K562 (cell line): ENCODE results near the gene ITM2B. TPM values are rescaled to one million over a fixed set of nuclear protein-coding genes. Genes with fewer than 3 reads are reported as not detected.

Experiments
- ATAC-seq: fragments of 200-7000 bp; cut with Tn5 transposase; 3 replicates; pipeline ENCODE4 v1.9.1; 2020; ENCODE audit warnings: moderate library complexity
- BruUV-seq: library from RNA; stranded (reverse); fragments of 400-500 nt; replicated peaks from 2 replicates; lab custom pipeline; 2021; lab: Mats Ljungman, UMichigan
- CTCF ChIA-PET: fragments of 300-600 bp; formaldehyde crosslinking; extraction: SDS; loops from one replicate; lab custom pipeline; 2021; ENCODE audit warnings: low intra/inter-chr PET ratio; lab: Yijun Ruan, JAX
- POLR2A ChIA-PET: fragments of 300-600, 350-650 bp; sonication (Branson Sonifier 250); formaldehyde crosslinking; extraction: SDS; loops from one replicate; lab custom pipeline; 2021; ENCODE audit warnings: antibody characterized with exemption, inconsistent platforms; lab: Yijun Ruan, JAX
- DNase-seq, 4 experiments: peaks; one replicate each; pipeline versions ENCODE4 v3.0.0 to v3.0.0-alpha.2; 2011 to 2018; ENCODE audit warnings: low spot score in 3 of 4, mixed read lengths in 3 of 4; ENCODE audit errors: extremely low read depth in 1 of 4
- FAIRE-seq: peaks from 2 replicates; lab custom pipeline; 2011; peaks lifted over from hg19 to GRCh38; lab: Jason Lieb, UNC
- H2AFZ ChIP-seq: 2 replicates; pipeline ENCODE4 v1.6.0; 2011; ENCODE audit warnings: low read depth, low read length, control low read depth, inconsistent platforms
- H3K27ac ChIP-seq: fragments of 200-600 bp; 3 replicates; pipeline ENCODE4 v1.8.0; 2011; ENCODE audit warnings: low read depth, mild to moderate bottlenecking, control low read depth, inconsistent platforms, low read length, moderate library complexity, mixed read lengths; ENCODE audit errors: extremely low read depth
- H3K27me3 ChIP-seq, 2 experiments: fragments of 300-600 bp in 1 of 2; 2 replicates in 1 of 2; 3 replicates in 1 of 2; pipeline versions ENCODE4 v1.6.0 to v1.8.0; 2011; ENCODE audit warnings: inconsistent platforms in 2 of 2, low read length in 2 of 2, mild to moderate bottlenecking in 1 of 2, mixed read lengths in 1 of 2, moderate library complexity in 1 of 2; ENCODE audit not compliant: control insufficient read depth in 2 of 2, insufficient read depth in 2 of 2
- H3K36me3 ChIP-seq: fragments of 300-600 bp; 3 replicates; pipeline ENCODE4 v1.8.0; 2011; ENCODE audit warnings: mild to moderate bottlenecking, low read length, inconsistent platforms; ENCODE audit not compliant: control insufficient read depth, insufficient read depth
- H3K4me1 ChIP-seq, 2 experiments: fragments of 200-600 bp in 1 of 2; replicated peaks in 1 of 2; 2 replicates in 1 of 2; 3 replicates in 1 of 2; pipeline versions ENCODE4 v1.5.1 to v1.8.0; 2011; ENCODE audit warnings: inconsistent platforms in 2 of 2, low read length in 2 of 2, mild to moderate bottlenecking in 1 of 2, mixed read lengths in 1 of 2, moderate library complexity in 1 of 2; ENCODE audit not compliant: control insufficient read depth in 2 of 2, insufficient read depth in 2 of 2
- H3K4me2 ChIP-seq: 2 replicates; pipeline ENCODE4 v1.6.1; 2011; ENCODE audit warnings: low read length, control low read depth, inconsistent platforms, mixed read lengths; ENCODE audit not compliant: insufficient read depth
- H3K4me3 ChIP-seq: fragments of 200-600 bp; sonication (generic), shearing (Covaris generic); 2 replicates; pipeline ENCODE4 v1.5.1; 2016; ENCODE audit warnings: control low read depth, inconsistent platforms
- H3K79me2 ChIP-seq: fragments of 200-600 bp; 3 replicates; pipeline ENCODE4 v1.8.0; 2011; ENCODE audit warnings: low read length, inconsistent platforms; ENCODE audit not compliant: control insufficient read depth, insufficient read depth
- H3K9ac ChIP-seq, 2 experiments: 2 replicates each; pipeline versions ENCODE4 v1.6.0 to v1.6.1; 2011; ENCODE audit warnings: low read depth in 2 of 2, low read length in 2 of 2, control low read depth in 1 of 2, inconsistent platforms in 1 of 2, mild to moderate bottlenecking in 1 of 2, mixed read lengths in 1 of 2; ENCODE audit not compliant: insufficient read depth in 1 of 2
- H3K9me1 ChIP-seq: one replicate; pipeline ENCODE4 v1.6.0; 2011; ENCODE audit warnings: inconsistent platforms, mild to moderate bottlenecking, low read length, moderate library complexity; ENCODE audit not compliant: control insufficient read depth, insufficient read depth
- H3K9me3 ChIP-seq: replicated peaks from 2 replicates; pipeline ENCODE4 v1.5.1; 2011; ENCODE audit warnings: low read depth, low read length, inconsistent platforms; ENCODE audit not compliant: control insufficient read depth, insufficient read depth
- H4K20me1 ChIP-seq: replicated peaks from 2 replicates; pipeline ENCODE4 v1.6.1; 2011; ENCODE audit warnings: low read length, inconsistent platforms, mixed read lengths; ENCODE audit not compliant: control insufficient read depth, insufficient read depth
- POLR2G ChIP-seq: fragments of 200-400 bp; formaldehyde crosslinking; IDR thresholded peaks from 2 replicates; pipeline ENCODE4 v1.6.1; 2017; ENCODE audit warnings: low read depth, mild to moderate bottlenecking, antibody characterized with exemption, low read length, moderate library complexity
- RBM22 ChIP-seq: fragments of 200-400 bp; formaldehyde crosslinking; IDR thresholded peaks from 2 replicates; pipeline ENCODE4 v1.6.1; 2018; ENCODE audit warnings: low read length, low read depth; ENCODE audit not compliant: poor library complexity, severe bottlenecking
- ZKSCAN1 ChIP-seq: fragments of 150-350 bp; IDR thresholded peaks from 2 replicates; pipeline ENCODE4 v1.6.1; 2016; ENCODE audit warnings: low read depth, low read length
- ZNF280A ChIP-seq: fragments of 450-650 bp; IDR thresholded peaks from 2 replicates; pipeline ENCODE4 v1.6.1; 2018; ENCODE audit warnings: mild to moderate bottlenecking, low read depth; ENCODE audit not compliant: partially characterized antibody
- WGBS: fragments of 100-300 bp; shearing (Covaris generic); methylation state at CpG from one replicate; pipeline ENCODE4 v1.1.6; 2016; ENCODE audit warnings: low coverage, mixed read lengths; ENCODE audit not compliant: insufficient coverage; ENCODE audit errors: missing lambda C conversion rate; 5-methylcytosine and 5-hydroxymethylcytosine counted together
- in situ Hi-C: fragments of 300-500 bp; cut with MboI; formaldehyde crosslinking; loops from 4 replicates; pipeline ENCODE4 v1.15.0; 2018; ENCODE audit warnings: inconsistent platforms, mixed read lengths
- intact Hi-C: fragments of 100-400 bp; cut with micrococcal nuclease; formaldehyde crosslinking; loops from 2 replicates; pipeline ENCODE4 v1.14.2; 2022
- polyA plus RNA-seq, 8 experiments: library from polyadenylated mRNA; depleted of rRNA in 4 of 8; stranded (reverse) in 5 of 8; unstranded in 3 of 8; fragments of >200 nt; fragmentation: Nextera tagmentation in 2 of 8; fragmentation: Illumina TruSeq in 1 of 8; extraction: Ambion mirVana in 2 of 8; extraction: Trizol in 1 of 8; gene quantifications; 2 replicates each; pipeline versions ENCODE4 v1.2.1 to v1.2.3, GENCODE V29; 2011 to 2014; ENCODE audit warnings: inconsistent platforms in 1 of 8, missing spikeins in 1 of 8
- total RNA-seq, 7 experiments: library from RNA; depleted of rRNA in 6 of 7; stranded (reverse); fragments of >200 nt in 6 of 7; fragmentation: Illumina TruSeq in 2 of 7; extraction: Trizol in 2 of 7; gene quantifications; 2 replicates each; pipeline versions ENCODE4 v1.2.1 to v1.2.3, GENCODE V29; 2011 to 2021; ENCODE audit warnings: low replicate concordance in 1 of 7

Gene ITM2B
- total and polyA plus RNA-seq, 9 of the 15 experiments (the other 6 are each of a cell fraction or from before 2014, with no cell fraction given) = 22.0 to 83.8 (median 45.0) TPM

DNA sequence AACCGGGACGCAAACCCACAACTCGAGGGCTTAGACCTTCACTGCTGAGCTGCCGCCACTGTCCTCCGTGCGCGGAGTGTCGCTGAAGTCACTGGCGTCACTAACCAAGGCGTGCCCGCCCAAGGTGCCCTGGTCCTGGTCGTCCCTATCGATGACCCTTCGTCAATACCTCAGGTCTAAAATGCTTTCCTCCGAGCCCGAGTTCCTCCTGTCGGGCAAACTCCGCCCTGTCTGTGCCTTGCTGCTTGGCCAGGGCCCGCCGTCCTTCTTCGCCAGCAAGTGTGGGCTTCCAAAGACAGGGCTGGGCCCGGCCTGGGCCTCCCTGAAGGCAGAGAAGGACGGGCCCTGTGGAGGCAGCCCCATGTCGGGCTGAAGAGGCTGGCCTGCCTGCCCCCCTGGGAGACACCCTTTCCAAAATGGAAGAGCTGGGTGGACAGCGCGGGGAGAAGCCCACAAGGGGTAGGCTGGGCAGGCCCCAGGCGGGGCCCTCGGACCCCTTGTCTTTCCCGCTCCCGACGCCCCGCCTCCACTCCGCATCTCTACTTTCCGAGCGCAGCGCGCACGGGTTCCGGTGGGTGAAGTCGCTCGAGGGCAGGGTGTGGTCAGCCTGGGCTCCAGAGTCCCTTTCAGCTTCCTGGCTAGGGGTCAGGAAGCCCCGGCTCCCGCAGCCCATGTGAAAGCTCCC lies 84.0 kb downstream of the ITM2B start:
- no peaks in the 10 kb centered on the region for H4K20me1 ChIP-seq
- H3K27ac ChIP-seq = no peak overlapping the region
- ChIA-PET CTCF (no interaction called here), POLR2A (no interaction called here)
- H3K36me3 ChIP-seq = no peaks in the 10 kb centered on the region
- intact Hi-C loops (no loop called here), in situ Hi-C loops (no loop called here)
- no peak for FAIRE-seq
- H2AFZ ChIP-seq = no peak overlapping the region
- 98% methylated on average over 22 of the region's 43 CpGs for WGBS
- TF ChIP-seq POLR2G = peak; percentile 32; the same call in 1 of the 2 replicates
- TF ChIP-seq ZNF280A = no peak
- no peak for TF ChIP-seq ZKSCAN1
- TF ChIP-seq RBM22 = peak; percentile 47
- H3K79me2 ChIP-seq = no peaks in the 10 kb centered on the region
- H3K9me1 ChIP-seq = no peaks in the 10 kb centered on the region
- H3K27me3 ChIP-seq = no peaks in the 10 kb centered on the region
- DNase-seq = no peak
- no peak overlapping the region for H3K4me3 ChIP-seq
- BruUV-seq = no TSS peak
- no peaks in the 10 kb centered on the region for H3K9me3 ChIP-seq
- no peak for ATAC-seq
- no peak overlapping the region for H3K4me2 ChIP-seq
- H3K9ac ChIP-seq = no peak overlapping the region
- H3K4me1 ChIP-seq = no peaks in the 10 kb centered on the region; a peak in 1 of 5 replicates
